Choroid plexus epithelial cell (primary cell): ENCODE data around the gene RBM47.
"Not testable (repeated sequence)": the region's sequence is repeated elsewhere in the genome, so short reads cannot be mapped to it uniquely, and the experiment has no call there.

ENCODE experiments used
- DNase-seq: peaks from one replicate; pipeline ENCODE4 v3.0.0-alpha.2; 2010; ENCODE audit warnings: low read depth
- H3K4me3 ChIP-seq: 2 replicates; pipeline ENCODE4 v1.5.1; 2011; ENCODE audit warnings: low read depth, mild to moderate bottlenecking, control low read depth, low read length, moderate library complexity
- CTCF ChIP-seq: conservative IDR thresholded peaks from 2 replicates; pipeline ENCODE4 v1.5.1; 2011; ENCODE audit warnings: low read depth, mild to moderate bottlenecking, control low read depth, inconsistent platforms, low read length, moderate library complexity

The RBM47 gene

GRCh38 chr4:40546969-40547788, 82.5 kb downstream of the RBM47 start:
- H3K4me3 ChIP-seq = no peak overlapping the region
- DNase-seq = no peak
- TF ChIP-seq CTCF = no peak

- TF ChIP-seq CTCF = no peak
- H3K4me3 ChIP-seq = no peak overlapping the region
- DNase-seq = no peak
Measured at GRCh38 chr4:40546506-40546905, 83.2 kb downstream of the RBM47 start.

- not testable (repeated sequence) for DNase-seq, H3K4me3 ChIP-seq
Measured at GRCh38 chr4:40545487-40545886, 84.2 kb downstream of the RBM47 start.

- DNase-seq = no peak
- no peak for TF ChIP-seq CTCF
- H3K4me3 ChIP-seq = no peak overlapping the region
Measured at GRCh38 chr4:40544221-40544620, 85.4 kb downstream of the RBM47 start.

GRCh38 chr4:40540800-40541199, 88.9 kb downstream of the RBM47 start:
- peak; percentile 24 for DNase-seq
- TF ChIP-seq CTCF = no peak
- H3K4me3 ChIP-seq = no peak overlapping the region

- DNase-seq = no peak
- H3K4me3 ChIP-seq = no peak overlapping the region
- TF ChIP-seq CTCF = no peak
Measured at GRCh38 chr4:40536032-40536431, 93.6 kb downstream of the RBM47 start.

- DNase-seq = no peak
Measured at GRCh38 chr4:40531636-40532023, 98.0 kb downstream of the RBM47 start.

More at GRCh38 chr4:40531636-40532023, 98.0 kb downstream of the RBM47 start:
- no peak for TF ChIP-seq CTCF
- no peak overlapping the region for H3K4me3 ChIP-seq
